HepG2 (cell line): ENCODE data around the gene RRM2. TPM values are rescaled to one million over a fixed set of nuclear protein-coding genes. Genes with fewer than 3 reads are reported as not detected.

Experiments used
- ATAC-seq: fragments of 200-7000 bp; cut with Tn5 transposase; 3 replicates; pipeline ENCODE4 v1.9.1; 2020; ENCODE audit warnings: mild to moderate bottlenecking, moderate library complexity
- BruUV-seq: library from RNA; stranded (reverse); fragments of 400-500 nt; replicated peaks from 2 replicates; lab custom pipeline; 2021; lab: Mats Ljungman, UMichigan
- CTCF ChIA-PET: fragments of 300-600 bp; formaldehyde crosslinking; extraction: SDS; loops from one replicate; lab custom pipeline; 2021; ENCODE audit warnings: low total read pairs, inconsistent platforms, low intra/inter-chr PET ratio; lab: Yijun Ruan, JAX
- POLR2A ChIA-PET: fragments of 350-600 bp; sonication (Branson Sonifier 250); formaldehyde crosslinking; loops from one replicate; lab custom pipeline; 2020; ENCODE audit warnings: antibody characterized with exemption, inconsistent platforms; lab: Yijun Ruan, JAX
- DNase-seq: peaks from one replicate; pipeline ENCODE4 v3.0.0-alpha.2; 2015; ENCODE audit warnings: low spot score
- FAIRE-seq: peaks from 3 replicates; lab custom pipeline; 2011; peaks lifted over from hg19 to GRCh38; lab: Jason Lieb, UNC
- H2AFZ ChIP-seq: one replicate; pipeline ENCODE4 v1.6.1; 2011; ENCODE audit warnings: low read length, inconsistent platforms
- H3K27ac ChIP-seq: fragments of 300-600 bp; 3 replicates; pipeline ENCODE4 v1.8.0; 2011; ENCODE audit warnings: mixed run types, mild to moderate bottlenecking, mixed read lengths, low read length, inconsistent platforms; ENCODE audit not compliant: insufficient read depth; ENCODE audit errors: extremely low read length
- H3K27me3 ChIP-seq, 2 experiments: fragments of 200-600 bp in 1 of 2; 2 replicates in 1 of 2; 3 replicates in 1 of 2; pipeline versions ENCODE4 v1.6.0 to v1.8.0; 2011; ENCODE audit warnings: low read length in 2 of 2, mild to moderate bottlenecking in 2 of 2, moderate library complexity in 2 of 2, inconsistent platforms in 1 of 2; ENCODE audit not compliant: insufficient read depth in 2 of 2, control insufficient read depth in 1 of 2
- H3K36me3 ChIP-seq, 2 experiments: fragments of 200-600 bp in 1 of 2; replicated peaks in 1 of 2; 2 replicates in 1 of 2; 3 replicates in 1 of 2; pipeline versions ENCODE4 v1.5.1 to v1.8.0; 2011; ENCODE audit warnings: low read length in 2 of 2, inconsistent platforms in 1 of 2; ENCODE audit not compliant: insufficient read depth in 2 of 2, control insufficient read depth in 1 of 2
- H3K4me1 ChIP-seq: 2 replicates; pipeline ENCODE4 v1.5.1; 2012; ENCODE audit warnings: low read length, inconsistent platforms; ENCODE audit not compliant: insufficient read depth
- H3K4me2 ChIP-seq: 2 replicates; pipeline ENCODE4 v1.6.0; 2011; ENCODE audit warnings: low read depth, low read length, inconsistent platforms
- H3K4me3 ChIP-seq, 3 experiments: fragments of 200-600 bp in 1 of 3; sonication (generic), shearing (Covaris generic) in 1 of 3; replicated peaks in 1 of 3; 2 replicates each; pipeline ENCODE4 v1.5.1; 2011 to 2016; ENCODE audit warnings: low read length in 3 of 3, inconsistent platforms in 2 of 3, low read depth in 2 of 3, mild to moderate bottlenecking in 2 of 3, control low read depth in 1 of 3, mixed read lengths in 1 of 3; ENCODE audit not compliant: insufficient read depth in 1 of 3
- H3K79me2 ChIP-seq: one replicate; pipeline ENCODE4 v1.6.1; 2011; ENCODE audit warnings: low read length, inconsistent platforms; ENCODE audit not compliant: insufficient read depth
- H3K9ac ChIP-seq: 2 replicates; pipeline ENCODE4 v1.6.0; 2011; ENCODE audit warnings: mild to moderate bottlenecking, low read depth, low read length, inconsistent platforms; ENCODE audit not compliant: insufficient read depth
- H3K9me3 ChIP-seq: 2 replicates; pipeline ENCODE4 v1.5.1; 2012; ENCODE audit warnings: mild to moderate bottlenecking, low read length
- H4K20me1 ChIP-seq: 2 replicates; pipeline ENCODE4 v1.6.0; 2011; ENCODE audit warnings: inconsistent platforms, mild to moderate bottlenecking, low read length, moderate library complexity; ENCODE audit not compliant: insufficient read depth
- ASH2L ChIP-seq: fragments of 300-600, 200-600 bp; sonication (generic); IDR thresholded peaks from 2 replicates; pipeline ENCODE4 v1.7.0; 2017; ENCODE audit warnings: low read depth, mild to moderate bottlenecking, moderate library complexity, mixed read lengths, low read length; ENCODE audit not compliant: insufficient read length
- BRD4 ChIP-seq: sonication (generic); formaldehyde crosslinking; IDR thresholded peaks from 2 replicates; pipeline ENCODE4 v1.4.0; 2020; ENCODE audit warnings: missing genetic modification reagents
- FIP1L1 ChIP-seq: fragments of 200-400 bp; formaldehyde crosslinking; IDR thresholded peaks from 2 replicates; pipeline ENCODE4 v1.6.1; 2018; ENCODE audit warnings: low read depth, mild to moderate bottlenecking, low read length, moderate library complexity, borderline replicate concordance; ENCODE audit not compliant: insufficient read depth
- FOXK2 ChIP-seq: fragments of 450-650 bp; IDR thresholded peaks from 2 replicates; pipeline ENCODE4 v1.6.1; 2016
- GATAD2A ChIP-seq: IDR thresholded peaks from 2 replicates; pipeline ENCODE4 v1.6.1; 2016
- HNF4G ChIP-seq, 2 experiments: sonication (generic) in 1 of 2; formaldehyde crosslinking in 1 of 2; IDR thresholded peaks; 2 replicates each; pipeline versions ENCODE4 v1.4.0 to v1.6.1; 2011 to 2020; ENCODE audit warnings: borderline replicate concordance in 2 of 2, low read depth in 2 of 2, mild to moderate bottlenecking in 2 of 2, low read length in 1 of 2, missing genetic modification reagents in 1 of 2, moderate library complexity in 1 of 2
- HNRNPK ChIP-seq: fragments of 200-400 bp; formaldehyde crosslinking; IDR thresholded peaks from 2 replicates; pipeline ENCODE4 v1.6.1; 2018; ENCODE audit warnings: low read length, low read depth, moderate library complexity, mild to moderate bottlenecking; ENCODE audit not compliant: poor library complexity, severe bottlenecking
- HOXA3 ChIP-seq: sonication (generic); formaldehyde crosslinking; IDR thresholded peaks from 2 replicates; pipeline ENCODE4 v1.5.0; 2020; ENCODE audit warnings: missing genetic modification reagents
- TBP ChIP-seq: sonication (generic); formaldehyde crosslinking; IDR thresholded peaks from 2 replicates; pipeline ENCODE4 v1.5.0; 2020; ENCODE audit warnings: missing genetic modification reagents
- ZFP82 ChIP-seq: sonication (generic); formaldehyde crosslinking; IDR thresholded peaks from 2 replicates; pipeline ENCODE4 v1.5.1; 2020; ENCODE audit warnings: mild to moderate bottlenecking, missing genetic modification reagents, borderline replicate concordance
- ZNF441 ChIP-seq: sonication (generic); formaldehyde crosslinking; IDR thresholded peaks from 2 replicates; pipeline ENCODE4 v1.7.0; 2021; ENCODE audit warnings: missing genetic modification reagents, borderline replicate concordance
- ZNF569 ChIP-seq: sonication (generic); formaldehyde crosslinking; IDR thresholded peaks from 2 replicates; pipeline ENCODE4 v1.5.0; 2020; ENCODE audit warnings: mild to moderate bottlenecking, missing genetic modification reagents, moderate library complexity, borderline replicate concordance
- ZNF703 ChIP-seq: sonication (generic); formaldehyde crosslinking; IDR thresholded peaks from 2 replicates; pipeline ENCODE4 v1.5.1; 2020; ENCODE audit warnings: missing genetic modification reagents, mild to moderate bottlenecking, moderate library complexity, borderline replicate concordance
- WGBS: methylation state at CpG from one replicate; pipeline ENCODE4 v1.1.6; 2017; ENCODE audit warnings: low lambda C conversion rate; 5-methylcytosine and 5-hydroxymethylcytosine counted together
- in situ Hi-C: cut with HindIII; loops from 2 replicates; pipeline ENCODE4 v1.10.0; 2017; ENCODE audit warnings: low pct_unique_long_range_greater_than_20kb; ENCODE audit not compliant: extremely low pct_ligation_motif_present
- intact Hi-C: fragments of 100-400 bp; cut with micrococcal nuclease; formaldehyde crosslinking; loops from one replicate; pipeline ENCODE4 v1.10.0; 2022; ENCODE audit not compliant: unreplicated experiment
- polyA plus RNA-seq, 8 experiments: library from polyadenylated mRNA; depleted of rRNA in 3 of 8; stranded (reverse) in 7 of 8; unstranded in 1 of 8; fragments of >200 nt; fragmentation: Illumina TruSeq in 4 of 8; extraction: Trizol in 4 of 8; gene quantifications; 2 replicates each; pipeline versions ENCODE4 v1.2.1 to v1.2.3, GENCODE V29; 2011 to 2016; ENCODE audit warnings: low read depth in 4 of 8, missing spikeins in 1 of 8, mixed read lengths in 1 of 8; ENCODE audit not compliant: insufficient read depth in 1 of 8
- total RNA-seq, 5 experiments: library from RNA; depleted of rRNA; stranded (reverse); fragments of >200 nt; fragmentation: Illumina TruSeq; extraction: Trizol; gene quantifications; 2 replicates each; pipeline ENCODE4 v1.2.3, GENCODE V29; 2016; ENCODE audit warnings: low read depth in 1 of 5
- TF ChIP-seq, protein P1 (sequence below), 2 experiments: IDR thresholded peaks; 2 replicates each; pipeline ENCODE4 v1.6.1; 2011 to 2012; ENCODE audit warnings: low read length in 2 of 2, borderline replicate concordance in 1 of 2, low read depth in 1 of 2, mild to moderate bottlenecking in 1 of 2, moderate library complexity in 1 of 2
- TF ChIP-seq, protein P2 (sequence below): sonication (generic); formaldehyde crosslinking; IDR thresholded peaks from 2 replicates; pipeline ENCODE4 v1.4.0; 2020; ENCODE audit warnings: missing genetic modification reagents; ENCODE audit errors: not compliant biosample characterization
- TF ChIP-seq, protein P3 (sequence below): sonication (generic); formaldehyde crosslinking; IDR thresholded peaks from 2 replicates; pipeline ENCODE4 v1.5.0; 2020; ENCODE audit warnings: mild to moderate bottlenecking, missing genetic modification reagents

Gene RRM2
- total and polyA plus RNA-seq, 2 of the 13 experiments (the other 11 are each of a cell fraction or from before 2014, with no cell fraction given) = 31.3 to 150 TPM

DNA sequence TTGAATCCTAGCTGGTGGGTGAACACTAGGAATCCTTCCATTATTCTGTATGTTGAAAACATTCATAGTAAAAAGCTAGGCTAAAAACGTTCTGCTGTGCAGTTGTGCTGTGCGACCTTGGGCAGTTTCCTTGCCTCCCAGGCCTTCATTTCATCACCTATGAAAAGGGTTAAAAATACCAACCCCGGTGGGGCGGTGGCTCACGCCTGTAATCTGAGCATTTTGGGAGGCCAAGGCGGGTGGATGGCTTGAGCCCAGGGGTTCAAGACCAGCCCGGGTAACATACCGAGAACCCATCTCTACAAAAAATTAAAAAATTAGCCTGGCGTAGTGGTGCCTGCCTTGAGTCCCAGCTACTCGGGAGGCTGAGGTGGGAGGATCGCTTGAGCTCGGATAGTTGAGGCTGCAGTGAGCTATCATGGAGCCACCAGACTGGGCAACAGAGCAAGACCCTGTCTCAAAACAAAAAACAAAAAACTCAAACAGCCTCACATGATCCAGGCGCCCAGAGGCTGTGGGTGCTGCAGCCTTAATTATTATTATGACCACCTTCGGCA is 2.9 kb upstream of the RRM2 start:
- peak overlapping the region; percentile 31 to 99 (median 52); a peak in 5 of 6 replicates for H3K4me3 ChIP-seq
- BruUV-seq = no TSS peak
- ATAC-seq (no peak), DNase-seq (no peak), FAIRE-seq (peak; percentile 15)
- peak overlapping the region; percentile 92 for H3K27ac ChIP-seq
- no peaks in the 10 kb centered on the region for H4K20me1 ChIP-seq
- no peaks in the 10 kb centered on the region for H3K36me3 ChIP-seq
- no peak overlapping the region for H2AFZ ChIP-seq
- H3K4me2 ChIP-seq = peak overlapping the region; percentile 98
- peaks cover 35% of the 10 kb centered on the region for H3K79me2 ChIP-seq
- H3K4me1 ChIP-seq = peaks cover 51% of the 10 kb centered on the region
- intact Hi-C loops (loop anchor here (1.0 to 10.0 kb wide), 4 partner anchors 47 to 285 kb away; partner anchors contain the start of gene GRHL1), in situ Hi-C loops (loop anchor here (5.0 kb wide), 2 partner anchors 42 to 318 kb away; no protein-coding TSS in a partner anchor)
- WGBS = 32% methylated on average over 14 of the region's 14 CpGs
- CTCF ChIA-PET = no interaction called here
- POLR2A ChIA-PET = interaction anchor here (0.6 to 1.2 kb wide), 5 partner anchors 182 to 489 kb away, joined by 3 to 4 read pairs (median 4); partner anchors contain the start of genes ODC1 and YWHAQ
- H3K9me3 ChIP-seq = no peaks in the 10 kb centered on the region
- H3K9ac ChIP-seq = peak overlapping the region; percentile 93
- H3K27me3 ChIP-seq = no peaks in the 10 kb centered on the region
- TF ChIP-seq HNF4G (IDR thresholded peaks at IDR 0.05; ENCODE audit: borderline replicate concordance, low read depth, low read length) (no peak), HNF4G (CRISPR knock-in tag; IDR thresholded peaks at IDR 0.05; ENCODE audit: borderline replicate concordance, low read depth) (no peak), ZFP82 (no peak), HOXA3 (no peak), BRD4 (CRISPR knock-in tag) (no peak), ZNF441 (CRISPR knock-in tag) (no peak), GATAD2A (CRISPR knock-in tag) (no peak), FIP1L1 (0 out of 2 replicates have a peak, but pooled peaks have one; percentile 8), ZNF703 (CRISPR knock-in tag) (no peak), ZNF569 (CRISPR knock-in tag) (no peak), TBP (CRISPR knock-in tag) (no peak), FOXK2 (no peak), HNRNPK (no peak), ASH2L (no peak)
- TF ChIP-seq, protein P1, sequence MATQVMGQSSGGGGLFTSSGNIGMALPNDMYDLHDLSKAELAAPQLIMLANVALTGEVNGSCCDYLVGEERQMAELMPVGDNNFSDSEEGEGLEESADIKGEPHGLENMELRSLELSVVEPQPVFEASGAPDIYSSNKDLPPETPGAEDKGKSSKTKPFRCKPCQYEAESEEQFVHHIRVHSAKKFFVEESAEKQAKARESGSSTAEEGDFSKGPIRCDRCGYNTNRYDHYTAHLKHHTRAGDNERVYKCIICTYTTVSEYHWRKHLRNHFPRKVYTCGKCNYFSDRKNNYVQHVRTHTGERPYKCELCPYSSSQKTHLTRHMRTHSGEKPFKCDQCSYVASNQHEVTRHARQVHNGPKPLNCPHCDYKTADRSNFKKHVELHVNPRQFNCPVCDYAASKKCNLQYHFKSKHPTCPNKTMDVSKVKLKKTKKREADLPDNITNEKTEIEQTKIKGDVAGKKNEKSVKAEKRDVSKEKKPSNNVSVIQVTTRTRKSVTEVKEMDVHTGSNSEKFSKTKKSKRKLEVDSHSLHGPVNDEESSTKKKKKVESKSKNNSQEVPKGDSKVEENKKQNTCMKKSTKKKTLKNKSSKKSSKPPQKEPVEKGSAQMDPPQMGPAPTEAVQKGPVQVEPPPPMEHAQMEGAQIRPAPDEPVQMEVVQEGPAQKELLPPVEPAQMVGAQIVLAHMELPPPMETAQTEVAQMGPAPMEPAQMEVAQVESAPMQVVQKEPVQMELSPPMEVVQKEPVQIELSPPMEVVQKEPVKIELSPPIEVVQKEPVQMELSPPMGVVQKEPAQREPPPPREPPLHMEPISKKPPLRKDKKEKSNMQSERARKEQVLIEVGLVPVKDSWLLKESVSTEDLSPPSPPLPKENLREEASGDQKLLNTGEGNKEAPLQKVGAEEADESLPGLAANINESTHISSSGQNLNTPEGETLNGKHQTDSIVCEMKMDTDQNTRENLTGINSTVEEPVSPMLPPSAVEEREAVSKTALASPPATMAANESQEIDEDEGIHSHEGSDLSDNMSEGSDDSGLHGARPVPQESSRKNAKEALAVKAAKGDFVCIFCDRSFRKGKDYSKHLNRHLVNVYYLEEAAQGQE (IDR thresholded peaks at IDR 0.05; ENCODE audit: borderline replicate concordance in 1 of 2, low read depth in 1 of 2, low read length in 2 of 2) = no peak
- TF ChIP-seq, protein P2, sequence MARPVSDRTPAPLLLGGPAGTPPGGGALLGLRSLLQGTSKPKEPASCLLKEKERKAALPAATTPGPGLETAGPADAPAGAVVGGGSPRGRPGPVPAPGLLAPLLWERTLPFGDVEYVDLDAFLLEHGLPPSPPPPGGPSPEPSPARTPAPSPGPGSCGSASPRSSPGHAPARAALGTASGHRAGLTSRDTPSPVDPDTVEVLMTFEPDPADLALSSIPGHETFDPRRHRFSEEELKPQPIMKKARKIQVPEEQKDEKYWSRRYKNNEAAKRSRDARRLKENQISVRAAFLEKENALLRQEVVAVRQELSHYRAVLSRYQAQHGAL (CRISPR knock-in tag) = no peak
- TF ChIP-seq, protein P3, sequence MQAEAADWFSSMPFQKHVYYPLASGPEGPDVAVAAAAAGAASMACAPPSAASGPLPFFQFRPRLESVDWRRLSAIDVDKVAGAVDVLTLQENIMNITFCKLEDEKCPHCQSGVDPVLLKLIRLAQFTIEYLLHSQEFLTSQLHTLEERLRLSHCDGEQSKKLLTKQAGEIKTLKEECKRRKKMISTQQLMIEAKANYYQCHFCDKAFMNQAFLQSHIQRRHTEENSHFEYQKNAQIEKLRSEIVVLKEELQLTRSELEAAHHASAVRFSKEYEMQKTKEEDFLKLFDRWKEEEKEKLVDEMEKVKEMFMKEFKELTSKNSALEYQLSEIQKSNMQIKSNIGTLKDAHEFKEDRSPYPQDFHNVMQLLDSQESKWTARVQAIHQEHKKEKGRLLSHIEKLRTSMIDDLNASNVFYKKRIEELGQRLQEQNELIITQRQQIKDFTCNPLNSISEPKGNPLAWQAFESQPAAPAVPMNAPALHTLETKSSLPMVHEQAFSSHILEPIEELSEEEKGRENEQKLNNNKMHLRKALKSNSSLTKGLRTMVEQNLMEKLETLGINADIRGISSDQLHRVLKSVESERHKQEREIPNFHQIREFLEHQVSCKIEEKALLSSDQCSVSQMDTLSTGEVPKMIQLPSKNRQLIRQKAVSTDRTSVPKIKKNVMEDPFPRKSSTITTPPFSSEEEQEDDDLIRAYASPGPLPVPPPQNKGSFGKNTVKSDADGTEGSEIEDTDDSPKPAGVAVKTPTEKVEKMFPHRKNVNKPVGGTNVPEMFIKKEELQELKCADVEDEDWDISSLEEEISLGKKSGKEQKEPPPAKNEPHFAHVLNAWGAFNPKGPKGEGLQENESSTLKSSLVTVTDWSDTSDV (CRISPR knock-in tag) = no peak
